IPS-NIHi7 (cell line): Measurements from ENCODE around the gene HTR1E.
"Not testable (repeated sequence)": the region's sequence is repeated elsewhere in the genome, so short reads cannot be mapped to it uniquely, and the experiment has no call there.

ENCODE experiments used
- DNase-seq: peaks from one replicate; pipeline ENCODE4 v3.0.0; 2012; ENCODE audit warnings: mixed read lengths; ENCODE audit errors: extremely low spot score

Gene HTR1E

GRCh38 chr6:86937219-86938079, at the start of gene HTR1E:
TSS of gene HTR1E (plus strand) at chr6:86937528. CDS start at chr6:87015335, 77,807 bp downstream.
- peak; percentile 58 for DNase-seq

- no peak for DNase-seq
Observed at GRCh38 chr6:86888301-86888700, 49.0 kb upstream of the HTR1E start.

- not testable (repeated sequence) for DNase-seq
Observed at GRCh38 chr6:86897265-86897664, 40.1 kb upstream of the HTR1E start.

- DNase-seq: no peak
Observed at GRCh38 chr6:86913795-86914194, 23.5 kb upstream of the HTR1E start.

- no peak for DNase-seq
Observed at GRCh38 chr6:86916393-86916792, 20.9 kb upstream of the HTR1E start.

- DNase-seq: not testable (repeated sequence)
Observed at GRCh38 chr6:86927138-86927537, 10.2 kb upstream of the HTR1E start.

GRCh38 chr6:86927859-86928258, 9.5 kb upstream of the HTR1E start:
- DNase-seq: not testable (repeated sequence)

- no peak for DNase-seq
Observed at GRCh38 chr6:86934365-86934764, 3.0 kb upstream of the HTR1E start.

GRCh38 chr6:86936834-86937218, 502 bp upstream of the HTR1E start:
- peak; percentile 88 for DNase-seq

- DNase-seq: no peak
Observed at GRCh38 chr6:86938814-86939213, 1.5 kb downstream of the HTR1E start.

GRCh38 chr6:86941461-86941860, 4.1 kb downstream of the HTR1E start:
- DNase-seq: no peak

GRCh38 chr6:86942769-86943516, 5.6 kb downstream of the HTR1E start:
- DNase-seq: no peak

GRCh38 chr6:86943819-86944407, 6.6 kb downstream of the HTR1E start:
- DNase-seq: no peak

- no peak for DNase-seq
Observed at GRCh38 chr6:86949771-86950170, 12.4 kb downstream of the HTR1E start.

GRCh38 chr6:86952991-86953390, 15.7 kb downstream of the HTR1E start:
- no peak for DNase-seq

GRCh38 chr6:86959656-86960055, 22.3 kb downstream of the HTR1E start:
- no peak for DNase-seq

GRCh38 chr6:86961455-86962200, 24.3 kb downstream of the HTR1E start:
- no peak for DNase-seq

GRCh38 chr6:86963352-86963751, 26.0 kb downstream of the HTR1E start:
- DNase-seq: no peak

GRCh38 chr6:86964029-86964579, 26.8 kb downstream of the HTR1E start:
- no peak for DNase-seq

GRCh38 chr6:86966271-86966670, 28.9 kb downstream of the HTR1E start:
- DNase-seq: no peak

GRCh38 chr6:86969573-86969972, 32.2 kb downstream of the HTR1E start:
- no peak for DNase-seq

- DNase-seq: no peak
Observed at GRCh38 chr6:86973088-86973487, 35.8 kb downstream of the HTR1E start.
